ENCODE data around the gene IFNA8. TPM values are rescaled to one million over a fixed set of nuclear protein-coding genes. Genes with fewer than 3 reads are reported as not detected.

The IFNA8 gene
- total and polyA plus RNA-seq, 3 donors from 2014 or later: not detected

- intact Hi-C loops (cut with DNase I; ENCODE audit: low total_unique reads): no loop called here
- no peak for DNase-seq
- no peaks in the 10 kb centered on the region for H3K36me3 ChIP-seq (ENCODE audit: low read depth, missing control alignments)
- no peak overlapping the region for H3K4me3 ChIP-seq
- WGBS, 2 donors: 87 to 89% methylated on average over 5 of the region's 5 CpGs
- no peaks in the 10 kb centered on the region for H3K4me1 ChIP-seq
- TF ChIP-seq CTCF (IDR thresholded peaks at IDR 0.05) (no peak), POLR2A (IDR thresholded peaks at IDR 0.05) (no peak)
- H3K27ac ChIP-seq: no peak overlapping the region
- H3K9me3 ChIP-seq: no peaks in the 10 kb centered on the region
- no peaks in the 10 kb centered on the region for H3K27me3 ChIP-seq
Measured at GRCh38 chr9:21415493-21416267, 6.8 kb downstream of the IFNA8 start.

GRCh38 chr9:21428235-21428634 is 19.3 kb downstream of the IFNA8 start:
- Histone ChIP-seq H3K36me3 (ENCODE audit: low read depth, missing control alignments) (no peaks in the 10 kb centered on the region), H3K4me3 (no peak overlapping the region), H3K27ac (no peak overlapping the region), H3K9me3 (no peaks in the 10 kb centered on the region), H3K27me3 (no peaks in the 10 kb centered on the region), H3K4me1 (no peaks in the 10 kb centered on the region)
- TF ChIP-seq POLR2A (IDR thresholded peaks at IDR 0.05) (no peak), CTCF (IDR thresholded peaks at IDR 0.05) (no peak)
- WGBS, 2 donors: 80 to 83% methylated on average over 1 of the region's 1 CpG
- intact Hi-C loops (cut with DNase I; ENCODE audit: low total_unique reads): no loop called here
- no peak for DNase-seq

GRCh38 chr9:21429191-21429590 is 20.3 kb downstream of the IFNA8 start:
- no peak overlapping the region for H3K4me3 ChIP-seq
- 55 to 56% methylated on average over 2 of the region's 2 CpGs for WGBS, 2 donors
- H3K4me1 ChIP-seq: no peaks in the 10 kb centered on the region
- H3K9me3 ChIP-seq: no peaks in the 10 kb centered on the region
- H3K36me3 ChIP-seq (ENCODE audit: low read depth, missing control alignments): no peaks in the 10 kb centered on the region
- intact Hi-C loops (cut with DNase I; ENCODE audit: low total_unique reads): no loop called here
- H3K27ac ChIP-seq: no peak overlapping the region
- no peaks in the 10 kb centered on the region for H3K27me3 ChIP-seq
- TF ChIP-seq CTCF (IDR thresholded peaks at IDR 0.05) (no peak), POLR2A (IDR thresholded peaks at IDR 0.05) (no peak)
- DNase-seq: no peak

DNA sequence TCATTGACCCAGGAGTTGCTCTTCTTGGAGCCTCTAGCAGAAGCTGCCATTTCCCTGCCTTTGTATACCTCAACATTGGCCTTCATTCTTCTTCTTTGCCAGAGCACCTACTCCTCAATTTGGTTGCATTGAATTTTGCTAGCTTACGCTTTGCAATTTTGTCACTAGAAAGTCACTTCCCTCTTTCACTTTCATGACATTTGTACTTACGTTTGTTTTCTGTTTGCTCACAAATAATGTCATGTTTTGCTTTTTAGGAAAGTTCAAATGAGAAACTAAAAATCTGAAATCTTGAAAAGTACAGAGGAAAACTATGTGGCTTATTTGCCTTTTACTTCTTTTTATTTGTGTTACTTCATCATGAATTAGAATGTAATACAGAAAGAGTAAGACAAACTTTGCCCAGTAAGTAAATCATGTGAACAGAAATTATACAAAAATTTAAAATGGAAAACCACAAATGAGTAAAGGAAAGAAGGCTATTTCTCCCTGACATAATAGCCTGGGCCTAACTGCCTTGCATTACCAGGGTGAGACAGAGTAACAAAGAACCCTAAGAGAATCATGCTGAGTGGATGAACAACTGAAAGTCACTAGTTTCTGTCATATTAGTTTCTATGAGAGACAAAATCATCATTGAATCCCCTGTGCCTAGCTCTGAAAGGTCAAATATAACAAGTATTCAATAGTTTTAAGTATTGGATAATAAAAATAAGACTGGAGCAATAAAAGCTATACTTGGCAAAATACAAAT is 23.9 kb downstream of the IFNA8 start:
- H3K4me3 ChIP-seq: no peak overlapping the region
- H3K36me3 ChIP-seq (ENCODE audit: low read depth, missing control alignments): no peaks in the 10 kb centered on the region
- H3K9me3 ChIP-seq: no peaks in the 10 kb centered on the region
- no peaks in the 10 kb centered on the region for H3K4me1 ChIP-seq
- WGBS, 2 donors: 84 to 88% methylated on average over 2 of the region's 2 CpGs
- intact Hi-C loops (cut with DNase I; ENCODE audit: low total_unique reads): no loop called here
- H3K27me3 ChIP-seq: no peaks in the 10 kb centered on the region
- DNase-seq: no peak
- H3K27ac ChIP-seq: no peak overlapping the region
- TF ChIP-seq POLR2A (IDR thresholded peaks at IDR 0.05) (no peak), CTCF (IDR thresholded peaks at IDR 0.05) (no peak)

Data from testis (tissue), 3 donors.